HG03039 (cell line): ENCODE results near the gene JPH3.
"Not testable (repeated sequence)": the region's sequence is repeated elsewhere in the genome, so short reads cannot be mapped to it uniquely, and the experiment has no call there.

Experiments used
- ATAC-seq: cut with Tn5 transposase; IDR thresholded peaks from one replicate; pipeline ENCODE4 v1.9.1; 2021; ENCODE audit warnings: mild to moderate bottlenecking, moderate library complexity; ENCODE audit not compliant: unreplicated experiment

JPH3 gene

DNA sequence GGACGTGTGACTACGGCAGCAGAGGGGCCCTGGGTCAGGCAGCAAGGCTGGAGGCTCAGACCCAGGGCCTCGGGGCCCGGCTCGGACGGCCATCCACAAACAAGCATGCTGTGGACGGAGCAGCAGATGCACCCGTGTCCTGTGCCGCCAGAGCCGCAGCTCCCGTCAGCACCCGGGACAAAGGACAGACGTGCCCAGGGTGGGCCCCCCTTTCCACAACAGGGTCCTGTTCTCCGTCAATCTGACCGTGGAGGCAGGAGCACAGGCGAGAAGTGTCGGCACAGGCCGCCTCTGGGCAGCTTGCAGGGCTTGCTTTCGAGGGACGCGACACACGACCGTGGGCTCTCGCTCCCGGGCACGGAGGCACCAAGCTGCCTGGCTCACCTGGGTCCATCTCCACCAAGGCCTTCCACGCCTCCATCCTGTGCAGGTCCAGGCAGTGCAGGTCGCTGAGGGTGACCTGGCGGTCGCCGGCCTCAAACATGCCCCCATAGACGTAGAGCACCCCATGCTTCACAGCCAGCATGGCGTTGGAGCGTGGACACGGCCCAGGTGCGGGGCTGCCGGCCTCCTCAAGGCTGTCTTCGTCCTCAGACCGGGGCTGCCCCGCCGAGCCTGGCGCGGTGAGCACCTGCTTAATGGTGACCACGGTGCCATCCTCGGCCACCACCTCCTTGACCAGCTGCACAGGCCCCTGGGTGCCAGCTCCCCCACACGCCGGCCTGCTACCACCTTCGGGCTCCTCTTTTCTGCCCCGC is 106.8 kb downstream of the JPH3 start:
- no peak for ATAC-seq

DNA sequence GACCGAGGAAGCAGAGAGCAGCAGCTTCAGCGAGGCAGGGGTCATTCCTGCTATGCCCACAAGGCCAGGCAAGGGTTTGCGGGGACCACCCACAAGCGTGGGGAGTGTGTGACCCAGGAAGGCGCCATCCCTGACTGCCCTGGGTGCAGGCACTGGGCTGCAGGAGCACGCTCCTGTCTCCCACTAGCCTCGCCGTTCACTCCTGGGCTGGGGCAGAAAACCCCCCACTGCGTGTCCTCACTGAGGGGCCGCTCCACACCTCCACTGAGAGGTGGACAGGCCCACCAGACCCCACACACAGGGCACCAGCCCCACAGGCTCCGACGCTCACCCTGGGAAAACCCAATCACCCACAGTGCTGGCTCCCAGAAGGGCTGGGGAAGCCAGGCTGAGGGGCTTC is 107.4 kb downstream of the JPH3 start:
- no peak for ATAC-seq

DNA sequence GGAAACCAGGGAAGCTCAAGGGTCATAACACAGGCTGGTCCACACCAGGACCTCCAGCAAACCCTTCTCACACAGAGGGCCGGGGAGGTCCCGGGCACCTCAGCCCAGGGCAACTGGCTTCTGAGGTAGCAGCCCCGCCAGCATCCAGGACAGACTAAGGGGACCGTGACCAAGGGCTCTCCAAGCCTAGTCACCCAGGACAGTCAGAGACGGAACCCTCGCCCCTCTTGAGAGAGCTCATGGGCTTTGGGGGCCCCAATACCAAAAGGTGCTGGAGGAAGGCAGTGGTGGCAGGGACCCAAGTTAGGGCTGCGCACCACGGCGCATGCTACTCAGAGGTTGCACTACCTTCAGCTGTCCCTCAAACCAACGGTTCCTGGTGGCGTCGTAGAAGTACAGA is 108.6 kb downstream of the JPH3 start:
- ATAC-seq: no peak

- ATAC-seq: no peak
Observed at GRCh38 chr16:87712184-87712762, 110.0 kb downstream of the JPH3 start.

- ATAC-seq: no peak
Observed at GRCh38 chr16:87713451-87714229, 111.3 kb downstream of the JPH3 start.

- no peak for ATAC-seq
Observed at GRCh38 chr16:87715231-87715630, 112.9 kb downstream of the JPH3 start.

GRCh38 chr16:87715658-87716057 is 113.3 kb downstream of the JPH3 start:
- ATAC-seq: no peak

GRCh38 chr16:87718831-87719230 is 116.5 kb downstream of the JPH3 start:
- ATAC-seq: not testable (repeated sequence)

GRCh38 chr16:87720446-87720845 is 118.1 kb downstream of the JPH3 start:
- no peak for ATAC-seq

DNA sequence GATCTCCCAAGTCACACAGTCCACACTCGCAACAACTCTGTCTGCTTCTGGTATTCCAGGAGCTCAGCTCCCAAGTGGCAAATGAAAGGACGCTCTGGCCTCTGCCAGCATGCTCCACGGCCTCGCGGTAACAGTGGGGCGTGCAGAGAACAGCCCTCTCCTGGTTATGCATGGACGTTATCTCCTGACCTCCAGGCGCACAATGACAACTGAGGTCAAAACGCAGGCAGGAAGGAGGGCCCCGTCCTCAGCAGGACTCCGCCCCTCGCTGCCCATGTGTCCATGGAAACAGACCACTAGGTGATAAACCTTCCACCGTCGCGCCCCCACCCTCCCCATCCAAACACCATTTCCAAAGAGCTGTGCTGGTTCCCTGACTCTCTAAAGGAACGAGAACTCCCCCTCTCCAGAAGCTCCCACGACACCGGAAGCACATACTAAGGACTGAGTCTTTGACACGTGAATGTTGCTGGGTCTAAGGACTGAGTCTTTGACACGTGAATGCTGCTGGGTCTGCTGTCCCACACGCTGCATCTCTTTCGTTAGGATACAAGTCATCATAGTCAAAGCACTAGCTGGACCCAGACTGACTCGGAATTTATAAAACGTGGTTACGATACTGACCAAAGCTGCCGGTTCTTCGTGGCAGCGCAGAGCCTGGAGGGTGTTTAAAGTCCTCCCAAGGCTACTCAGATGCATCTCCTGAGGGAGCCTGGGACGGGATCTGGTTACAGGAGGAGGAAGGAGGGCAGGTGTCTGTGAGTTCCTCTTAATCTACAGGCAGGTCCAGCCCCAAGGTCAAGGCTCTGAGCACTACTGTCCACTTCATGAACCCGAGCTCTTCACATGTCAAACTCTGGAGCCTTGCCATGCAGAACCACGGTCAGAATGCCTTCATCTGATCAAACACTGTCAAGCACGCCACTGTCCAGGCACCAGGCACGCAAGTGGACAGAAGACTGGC is 119.6 kb downstream of the JPH3 start:
- no peak for ATAC-seq

DNA sequence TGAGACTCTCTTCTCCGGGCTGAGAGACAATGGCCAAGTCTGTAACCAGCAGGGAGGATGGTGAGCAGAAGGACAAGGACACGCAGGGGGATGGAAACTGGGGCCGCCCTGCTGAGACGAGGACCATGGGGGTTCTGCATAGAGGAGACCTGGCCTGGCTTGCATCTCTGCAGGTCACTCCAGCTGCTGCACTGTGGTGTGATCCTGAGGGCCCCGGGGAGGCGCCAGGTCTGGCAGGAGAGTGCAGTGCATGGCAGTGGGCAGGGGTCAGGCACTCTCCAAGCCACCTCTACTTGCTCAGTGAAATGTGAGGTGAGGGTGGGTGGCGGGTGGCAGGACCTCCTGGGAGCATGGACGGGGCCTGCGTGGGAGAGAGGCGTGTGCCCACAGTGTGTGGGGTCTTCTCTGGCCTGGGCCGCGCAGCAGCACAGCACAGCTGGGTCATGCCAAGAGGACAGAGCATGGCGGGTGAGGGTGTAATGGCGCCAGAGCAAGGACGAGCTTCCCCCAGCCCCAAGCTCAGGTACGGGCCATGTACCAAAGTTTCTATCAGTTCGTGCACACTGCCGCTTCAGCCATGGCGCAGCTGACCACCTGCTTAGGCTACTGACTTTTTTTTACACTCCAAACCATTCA is 120.4 kb downstream of the JPH3 start:
- no peak for ATAC-seq

GRCh38 chr16:87723226-87723623 is 120.9 kb downstream of the JPH3 start:
- ATAC-seq: no peak

GRCh38 chr16:87724490-87725291 is 122.4 kb downstream of the JPH3 start:
- ATAC-seq: no peak

DNA sequence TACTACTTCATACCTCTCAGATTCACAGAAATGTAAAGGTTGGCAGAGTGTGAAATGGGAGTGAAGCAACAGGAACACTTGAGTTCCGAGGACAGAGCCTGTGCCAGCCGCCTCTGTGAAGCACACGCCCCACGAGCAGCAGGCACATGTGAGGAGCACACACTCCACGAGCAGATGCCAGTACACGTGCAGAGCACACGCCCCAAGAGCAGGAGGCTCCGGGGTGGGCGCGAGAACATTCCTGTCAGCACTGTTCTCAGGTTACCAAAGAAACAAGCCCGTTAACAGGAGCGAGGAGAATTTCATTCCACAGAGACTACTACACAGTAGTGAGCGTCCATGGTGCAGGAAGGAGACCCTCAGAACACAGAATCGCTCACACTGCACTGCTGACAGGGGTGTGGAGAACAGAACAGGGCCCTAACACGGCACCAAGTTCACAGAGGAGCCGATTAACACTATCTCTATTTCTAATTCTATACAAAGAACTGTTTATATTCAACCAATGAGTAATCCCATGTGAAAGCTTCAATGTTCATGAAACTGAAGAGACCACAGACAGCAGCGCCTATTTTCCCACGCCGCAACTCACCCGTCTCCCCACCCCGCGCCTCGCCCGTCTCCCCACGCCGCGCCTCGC is 123.4 kb downstream of the JPH3 start:
- ATAC-seq: no peak

DNA sequence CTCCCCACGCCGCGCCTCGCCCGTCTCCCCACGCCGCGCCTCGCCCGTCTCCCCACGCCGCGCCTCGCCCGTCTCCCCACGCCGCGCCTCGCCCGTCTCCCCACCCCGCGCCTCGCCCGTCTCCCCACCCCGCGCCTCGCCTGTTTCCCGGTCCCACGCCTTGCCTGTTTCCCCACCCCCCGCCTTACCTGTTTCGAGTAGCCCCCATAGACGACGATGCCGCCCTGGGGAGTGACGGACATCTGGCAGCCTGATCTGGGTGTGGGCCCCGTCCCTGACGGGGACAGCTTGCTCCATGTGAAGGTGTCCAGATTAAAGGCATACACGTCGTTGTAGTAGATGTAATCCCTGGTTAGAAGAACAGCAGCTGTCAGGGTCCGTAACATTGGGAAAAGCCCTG is 124.3 kb downstream of the JPH3 start:
- ATAC-seq: not testable (repeated sequence)

DNA sequence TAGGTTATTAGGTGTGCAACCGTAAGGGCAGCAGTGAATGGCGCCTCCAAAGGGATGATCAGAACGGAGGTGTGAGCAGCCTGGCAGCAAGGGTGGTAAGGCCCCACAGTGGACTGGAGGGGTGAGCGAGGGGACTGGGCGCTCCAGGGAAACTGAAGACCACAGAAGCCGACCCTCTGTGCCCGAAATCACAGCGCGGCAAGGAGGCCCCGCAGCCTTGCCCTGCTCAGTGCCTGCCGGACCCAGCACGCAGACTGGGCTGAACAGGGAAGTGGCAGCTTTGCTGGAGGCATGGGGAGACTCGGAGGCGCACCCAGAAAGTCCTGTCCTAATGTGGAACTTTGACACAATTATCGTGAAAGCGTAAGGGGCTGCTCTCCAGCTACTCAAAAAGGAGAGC is 125.0 kb downstream of the JPH3 start:
- no peak for ATAC-seq

DNA sequence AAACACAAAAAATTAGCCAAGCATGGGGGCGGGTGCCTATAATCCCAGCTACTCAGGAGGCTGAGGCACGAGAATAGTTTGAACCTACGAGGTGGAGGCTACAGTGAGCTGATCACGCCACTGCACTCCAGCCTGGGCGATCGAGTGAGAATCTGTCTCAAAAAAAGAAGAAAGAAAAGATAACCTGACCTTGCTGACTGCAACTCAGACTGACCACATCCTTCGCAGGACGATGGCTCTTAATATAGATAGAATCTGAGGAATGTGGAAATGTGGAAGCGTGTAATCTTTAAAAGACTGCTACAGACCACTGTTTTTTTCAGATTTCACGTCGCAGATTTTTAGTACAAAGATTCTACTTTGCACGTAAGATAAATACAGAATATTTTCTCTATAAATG is 125.7 kb downstream of the JPH3 start:
- ATAC-seq: no peak

DNA sequence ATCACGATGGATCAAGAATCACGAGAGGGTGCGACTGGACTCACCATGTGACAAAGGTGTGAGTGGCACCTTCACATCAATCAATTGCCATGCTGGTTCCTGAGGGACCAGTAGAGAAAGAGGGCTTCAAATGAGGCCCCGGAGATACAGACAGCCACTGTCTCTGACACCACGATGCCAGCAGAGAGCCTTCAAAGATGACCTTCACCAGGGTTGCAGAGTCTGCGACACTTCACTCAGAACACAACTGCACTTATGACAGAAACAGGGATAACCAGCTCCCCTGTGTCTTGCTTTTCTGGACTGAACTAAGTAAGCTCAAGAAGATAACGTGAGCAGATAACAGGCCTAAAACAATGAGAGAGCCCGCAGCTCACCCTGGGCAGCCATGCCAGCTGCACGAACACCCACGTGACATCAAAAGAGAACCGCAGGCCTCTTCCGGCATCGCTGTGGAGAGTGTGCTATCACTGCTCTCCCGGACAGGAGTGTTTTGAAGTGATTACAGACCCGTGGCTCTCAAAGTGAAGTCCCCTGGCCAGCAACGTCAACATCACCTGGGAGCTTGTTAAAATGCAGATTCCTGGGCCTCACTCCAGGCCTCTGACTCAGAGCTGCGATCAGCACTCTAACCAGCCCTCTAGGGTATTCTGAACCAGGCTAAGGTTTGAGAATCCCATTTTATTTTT is 127.1 kb downstream of the JPH3 start:
- ATAC-seq: no peak

GRCh38 chr16:87731607-87732006 is 129.3 kb downstream of the JPH3 start:
- no peak for ATAC-seq
